GM21447 (cell line): ENCODE results near the gene ALDH7A1.

Experiments
- ATAC-seq: cut with Tn5 transposase; IDR thresholded peaks from one replicate; pipeline ENCODE4 v1.9.1; 2021; ENCODE audit not compliant: unreplicated experiment

Gene ALDH7A1

DNA sequence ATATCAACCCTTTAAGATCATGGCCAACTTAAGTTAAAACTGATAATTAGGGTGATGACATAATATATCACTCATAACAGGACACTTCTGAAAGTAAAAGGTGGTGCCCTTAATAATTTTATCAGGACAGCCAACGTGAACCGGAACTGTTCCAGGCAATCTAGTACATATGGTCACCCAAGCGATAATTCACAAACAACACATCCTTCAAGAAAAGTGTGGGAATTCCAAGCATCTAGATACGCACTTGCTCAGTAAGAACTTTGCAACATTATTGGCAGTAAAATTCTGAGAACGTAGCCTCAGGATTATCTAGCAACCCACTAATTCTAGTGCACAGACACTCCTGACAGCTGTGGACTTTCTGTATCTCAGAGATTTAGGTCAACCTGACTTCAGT is 85.7 kb downstream of the ALDH7A1 start:
- ATAC-seq, result no peak

- ATAC-seq, result no peak
Observed at GRCh38 chr5:126508962-126509279, 86.1 kb downstream of the ALDH7A1 start.

DNA sequence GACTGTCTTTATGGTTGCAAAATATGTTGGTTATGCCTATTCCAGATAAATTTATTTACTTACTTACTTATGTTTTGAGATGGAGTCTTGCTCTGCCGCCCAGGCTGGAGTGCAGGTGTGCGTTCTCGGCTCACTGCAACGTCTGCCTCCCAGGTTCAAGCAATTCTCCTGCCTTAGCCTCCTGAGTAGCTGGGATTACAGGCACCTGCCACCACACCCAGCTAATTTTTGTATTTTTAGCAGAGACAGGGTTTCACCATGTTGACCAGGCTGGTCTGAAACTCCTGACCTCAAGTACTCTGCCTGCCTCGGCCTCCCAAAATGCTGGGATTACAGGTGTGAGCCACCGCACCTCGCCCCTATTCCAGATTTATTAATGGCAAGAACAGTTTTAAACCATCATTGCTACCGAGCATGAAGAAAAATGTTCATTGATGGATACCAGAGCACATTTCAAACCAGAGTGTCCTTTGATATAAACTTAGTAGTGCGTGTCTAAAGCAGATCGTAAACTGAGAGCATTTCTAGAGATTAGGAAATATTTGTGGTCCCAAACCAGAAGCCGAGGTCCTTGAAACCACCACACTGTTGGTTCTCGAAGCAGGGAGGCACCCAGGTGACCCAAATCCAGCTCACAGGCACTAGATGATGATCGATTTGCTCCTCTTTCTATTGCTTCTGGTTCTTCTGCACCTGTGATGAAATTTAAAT is 86.6 kb downstream of the ALDH7A1 start:
- no peak for ATAC-seq

- no peak for ATAC-seq
Observed at GRCh38 chr5:126506079-126506478, 88.9 kb downstream of the ALDH7A1 start.

DNA sequence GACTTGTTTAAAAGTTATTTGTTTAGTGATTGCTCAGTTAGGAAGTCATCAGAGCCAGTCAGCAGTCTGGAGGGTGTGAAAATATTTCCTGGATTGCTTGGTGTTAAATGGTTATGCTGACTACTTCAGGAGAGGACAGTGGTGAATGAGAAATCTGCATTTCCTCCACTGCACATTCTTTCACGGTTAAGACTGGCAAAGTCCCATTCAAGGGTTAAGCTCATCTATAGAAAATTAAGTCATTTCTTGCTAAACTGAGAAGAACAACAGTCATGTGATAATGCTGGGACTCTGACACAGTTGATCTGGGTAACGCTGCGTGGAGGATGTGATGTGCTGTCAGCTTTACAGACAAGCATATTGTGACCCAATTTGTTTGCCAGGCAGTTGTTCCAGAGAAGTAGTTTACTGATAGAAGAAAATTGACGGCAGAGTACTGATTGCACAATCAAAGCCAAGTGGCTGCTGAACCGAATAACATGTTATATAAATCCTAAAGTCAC is 91.4 kb downstream of the ALDH7A1 start:
- no peak for ATAC-seq

GRCh38 chr5:126501448-126501847 is 93.6 kb downstream of the ALDH7A1 start:
- ATAC-seq, result no peak

- ATAC-seq, result peak; percentile 62
Observed at GRCh38 chr5:126499853-126500342, 95.1 kb downstream of the ALDH7A1 start.

DNA sequence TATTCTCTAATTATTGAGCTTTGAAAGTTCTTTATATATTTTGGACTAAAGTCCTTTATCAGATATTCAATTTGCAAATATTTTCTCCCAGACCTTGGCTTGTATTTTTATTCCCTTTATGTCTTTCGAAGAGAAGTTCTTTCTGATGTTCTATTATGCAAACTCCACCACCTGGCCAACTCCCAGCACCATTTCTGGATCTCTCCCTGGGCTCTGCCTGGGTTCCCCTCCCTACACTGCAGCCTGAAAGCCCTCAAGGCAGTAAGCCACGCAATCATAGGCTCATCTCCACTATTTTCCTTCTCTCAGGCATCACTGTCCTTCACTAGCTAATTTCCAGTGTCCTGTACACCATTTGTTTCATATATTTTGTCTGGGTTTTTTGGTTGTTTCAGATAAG is 95.7 kb downstream of the ALDH7A1 start:
- ATAC-seq, result no peak

DNA sequence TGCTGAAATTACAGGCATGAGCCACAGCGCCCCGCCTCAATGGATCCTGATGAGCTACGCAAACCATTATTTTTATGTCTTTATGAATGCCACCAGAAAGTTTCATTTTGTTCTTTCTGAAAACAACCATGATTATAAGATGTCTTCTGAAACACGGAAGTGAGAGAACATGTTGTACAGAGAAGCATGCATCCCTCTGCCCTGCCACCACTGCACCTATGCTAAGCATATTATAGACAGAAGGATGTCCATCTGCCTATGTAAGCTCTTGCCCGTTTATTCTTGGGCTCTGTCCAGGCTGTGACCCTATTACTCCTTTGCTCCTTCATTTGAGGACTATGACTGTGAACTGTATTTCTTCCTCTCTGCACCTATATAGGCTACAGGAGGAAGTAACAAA is 97.5 kb downstream of the ALDH7A1 start:
- peak; percentile 68 for ATAC-seq

GRCh38 chr5:126494393-126494792 is 100.6 kb downstream of the ALDH7A1 start:
- ATAC-seq, result no peak

DNA sequence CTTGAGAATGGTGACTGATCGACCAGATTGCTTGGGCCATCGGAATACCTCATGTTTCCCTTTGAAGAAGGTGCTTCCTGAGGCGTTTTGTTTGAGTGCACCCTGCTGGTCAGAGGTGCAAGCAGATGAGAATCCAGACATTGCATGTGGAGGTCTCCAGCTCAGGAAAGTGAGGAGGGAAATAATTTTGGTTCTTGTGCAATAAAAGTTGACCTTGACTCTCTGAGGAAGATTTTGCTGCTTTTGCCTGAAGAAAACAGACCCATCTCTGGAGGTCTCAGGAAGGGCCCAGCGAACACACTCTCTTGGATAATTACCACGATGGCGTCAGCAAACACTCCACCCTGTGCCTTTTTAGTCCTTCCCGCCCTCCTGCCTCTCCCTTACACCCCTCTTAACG is 102.1 kb downstream of the ALDH7A1 start:
- no peak for ATAC-seq

DNA sequence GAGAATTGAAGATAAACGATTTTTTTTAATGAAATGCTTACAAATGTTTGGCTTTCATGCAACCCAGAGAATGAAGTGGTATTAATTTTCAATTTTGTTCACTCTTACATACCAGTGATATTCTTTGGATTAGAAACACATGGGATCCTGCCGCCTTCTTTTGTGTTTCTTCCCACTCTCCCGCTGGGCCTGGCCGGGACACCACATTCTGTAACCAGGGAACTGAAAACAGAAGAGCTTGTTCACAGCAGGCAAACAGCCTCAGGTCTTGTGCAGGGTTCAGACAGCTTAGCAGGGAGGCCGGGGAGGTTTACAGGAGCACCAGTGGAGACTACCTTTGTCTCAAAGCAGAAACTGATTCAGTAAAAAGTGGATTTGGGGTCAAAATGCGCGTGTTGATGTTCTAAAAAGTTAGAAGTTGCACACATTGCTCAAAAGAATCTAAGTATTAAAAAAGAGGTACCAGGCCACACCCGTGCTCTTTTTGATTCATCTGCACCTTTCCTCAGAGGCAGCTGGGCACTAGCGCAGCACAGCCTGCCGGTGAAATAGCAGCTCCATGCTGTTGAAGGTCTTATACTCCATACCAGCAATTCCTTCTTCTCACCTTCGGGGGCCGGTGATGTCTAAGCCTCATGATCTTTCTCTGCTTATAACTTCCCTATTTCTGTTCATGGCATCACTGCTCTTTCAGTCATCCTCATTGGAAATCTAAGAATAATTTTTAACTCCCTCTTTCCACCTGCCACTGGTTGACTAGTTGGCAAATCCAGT is 104.7 kb downstream of the ALDH7A1 start:
- ATAC-seq, result no peak

- ATAC-seq, result no peak
Observed at GRCh38 chr5:126488443-126489065, 106.5 kb downstream of the ALDH7A1 start.

GRCh38 chr5:126487596-126487995 is 107.4 kb downstream of the ALDH7A1 start:
- ATAC-seq, result no peak

DNA sequence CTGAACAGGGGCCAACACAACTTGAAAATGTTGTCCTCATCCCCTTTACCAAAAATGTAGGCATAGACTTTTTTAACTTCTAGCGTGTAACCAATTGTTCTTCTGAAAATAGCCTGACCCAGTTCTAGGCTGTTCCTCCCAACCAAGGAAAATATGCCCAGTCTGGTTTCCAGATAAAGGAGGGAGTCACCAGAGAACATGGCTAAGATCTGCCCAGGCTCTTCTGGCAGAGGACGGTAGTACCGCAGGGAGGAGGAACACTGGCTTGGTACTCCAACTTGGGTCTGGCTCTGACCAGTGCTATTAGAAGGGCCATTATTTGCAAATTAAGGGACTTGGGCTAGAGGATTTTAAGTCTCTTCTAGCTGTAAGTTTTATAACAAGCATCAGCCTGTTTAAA is 108.7 kb downstream of the ALDH7A1 start:
- ATAC-seq, result no peak

DNA sequence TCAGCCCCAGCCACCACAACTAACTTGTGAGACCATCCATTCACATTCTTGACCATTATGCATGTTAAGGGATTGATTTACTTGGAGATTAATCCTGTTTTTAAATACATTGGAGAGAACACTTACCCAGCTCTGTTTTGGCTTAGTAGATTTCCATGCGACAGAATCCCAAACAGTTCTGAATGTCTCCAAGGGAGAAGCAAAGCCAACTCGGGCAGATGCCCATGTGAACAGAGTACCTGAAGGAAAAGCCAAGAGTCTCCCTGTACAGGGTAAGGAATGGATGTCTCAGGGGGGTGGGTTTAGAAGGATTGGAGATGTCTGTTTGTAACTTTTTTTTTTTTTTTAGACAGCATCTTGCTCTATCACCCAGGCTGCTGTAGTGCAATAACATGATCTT is 110.8 kb downstream of the ALDH7A1 start:
- no peak for ATAC-seq

DNA sequence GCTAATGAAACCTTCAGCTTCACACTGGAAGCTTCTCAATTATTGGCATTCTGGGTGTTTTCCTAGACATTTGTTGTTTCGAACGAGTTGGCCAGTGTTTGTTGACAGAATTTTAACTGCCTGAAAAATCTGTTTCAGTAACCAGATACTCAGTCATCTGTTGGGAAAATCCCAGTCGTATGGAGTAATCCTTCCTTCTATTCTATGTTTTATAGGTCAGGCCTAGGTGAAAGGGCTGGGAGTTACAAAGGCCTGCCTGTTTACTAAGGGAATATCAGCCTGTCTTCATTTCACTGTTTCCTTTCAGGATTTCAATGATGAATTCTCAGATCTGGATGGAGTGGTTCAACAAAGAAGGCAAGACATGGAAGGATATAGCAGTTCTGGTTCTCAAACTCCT is 111.9 kb downstream of the ALDH7A1 start:
- ATAC-seq, result no peak

DNA sequence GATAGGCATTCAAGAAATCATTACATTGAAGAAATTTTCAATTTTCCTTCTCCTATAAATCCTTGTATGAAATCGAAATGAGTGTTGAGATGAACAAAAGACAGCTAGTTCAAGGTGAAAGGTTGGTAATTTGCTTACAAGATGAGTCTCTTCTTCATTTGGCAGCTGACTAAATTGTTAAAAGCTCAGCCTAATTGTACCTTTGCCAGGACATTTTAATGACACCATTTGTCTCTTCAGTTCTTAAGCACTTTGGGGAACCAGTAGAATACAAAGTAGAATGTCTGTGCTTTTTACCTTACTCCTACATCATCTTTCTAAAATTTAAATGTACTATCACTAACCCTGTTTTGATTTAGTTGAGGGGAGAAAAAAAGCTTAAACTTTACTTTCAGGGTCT is 112.4 kb downstream of the ALDH7A1 start:
- no peak for ATAC-seq

DNA sequence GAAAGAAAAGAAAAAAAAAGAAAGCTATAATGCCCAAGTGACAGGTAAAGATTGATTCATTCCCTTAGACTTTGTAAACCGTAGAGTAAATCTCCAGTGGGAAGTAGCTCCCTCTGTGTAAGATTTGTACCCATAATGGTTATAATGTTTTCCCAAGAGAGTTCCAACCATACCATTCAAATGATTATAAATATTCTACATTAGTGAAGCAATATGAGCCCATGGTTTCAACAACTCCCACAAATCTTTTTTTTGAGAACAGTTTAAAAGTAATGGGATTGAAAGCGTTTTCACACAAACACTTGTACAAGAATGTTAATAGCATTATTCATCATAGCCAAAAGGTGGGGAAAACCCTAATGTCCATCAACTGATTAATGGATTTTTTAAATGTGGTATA is 113.8 kb downstream of the ALDH7A1 start:
- no peak for ATAC-seq
